Pancreas (tissue), 10 donors: ENCODE data around the gene NEDD4. TPM values are rescaled to one million over a fixed set of nuclear protein-coding genes. Genes with fewer than 3 reads are reported as not detected.

Experiments used
- ATAC-seq, 4 donors: fragments of 200-7000 bp; cut with Tn5 transposase; one replicate each; pipeline versions ENCODE4 v1.8.0 to v1.9.1; 2020; ENCODE audit warnings: mild to moderate bottlenecking in 4 of 4, moderate library complexity in 4 of 4
- DNase-seq, 6 donors: peaks; one replicate each; pipeline ENCODE4 v3.0.0-alpha.2; 2020
- FAIRE-seq: peaks from 2 replicates; lab custom pipeline; 2012; peaks lifted over from hg19 to GRCh38; lab: Jason Lieb, UNC
- H3K27ac ChIP-seq, 4 donors: fragments of 200-600 bp; sonication (generic); 1 replicate in 3 of 4; 2 replicates in 1 of 4; pipeline versions ENCODE4 v1.5.0 to v1.8.0; 2020
- H3K27me3 ChIP-seq, 4 donors: fragments of 200-600 bp; one replicate each; pipeline ENCODE4 v1.8.0; 2021
- H3K36me3 ChIP-seq, 3 donors: fragments of 200-600 bp; sonication (generic) in 1 of 3; one replicate each; pipeline versions ENCODE4 v1.5.0 to v1.8.0; 2020 to 2021
- H3K4me1 ChIP-seq, 3 donors: fragments of 200-600 bp; one replicate each; pipeline ENCODE4 v1.8.0; 2021
- H3K4me3 ChIP-seq, 4 donors: fragments of 200-600 bp; sonication (generic) in 2 of 4; one replicate each; pipeline versions ENCODE4 v1.5.0 to v1.8.0; 2020 to 2021
- H3K9me3 ChIP-seq, 4 donors: fragments of 200-600 bp; one replicate each; pipeline ENCODE4 v1.8.0; 2021
- WGBS, 2 donors: extraction: QIAGEN DNeasy Blood & Tissue Kit; methylation state at CpG; one replicate each; pipeline ENCODE4 v1.1.7; 2013; 5-methylcytosine and 5-hydroxymethylcytosine counted together
- intact Hi-C, 3 donors: fragments of 100-400 bp; cut with DNase I; formaldehyde crosslinking; loops; one replicate each; pipeline versions ENCODE4 v1.11.1 to v1.14.2; 2022
- polyA plus RNA-seq, 2 donors: library from polyadenylated mRNA; stranded (reverse); fragments of 200-250 nt; gene quantifications; one replicate each; pipeline ENCODE4 v1.2.3, GENCODE V29; 2013
- total RNA-seq, 6 donors: library from RNA; stranded (reverse); fragmentation: NEBNext Ultra II Directional in 4 of 6; extraction: Animal tissue kit (Norgen Biotek cat#: 25700) in 4 of 6; gene quantifications; one replicate each; pipeline versions ENCODE4 v1.2.1 to v1.2.4, GENCODE V29; 2021 to 2023
- TF ChIP-seq, protein P1 (sequence below), 4 donors: fragments of 200-600 bp; sonication (generic) in 3 of 4; IDR thresholded peaks; one replicate each; pipeline versions ENCODE4 v1.5.0 to v1.8.0; 2021; ENCODE audit warnings: antibody characterized with exemption in 4 of 4
- donor health status: healthy with polysubstance abuse.
- donor health status: DM: no; HTN: no; CAD: no; lungs with moderate emphysema.
- donor health status: DM: no; HTN: no; CAD: no.
- donor health status: control.
- donor health status: control.
- donor health status: Bipolar disorder and iron deficiency.
- donor health status: DM: yes; HTN: yes; CAD: no.
- donor health status: DM: no; HTN: no; CAD: no.
- donor health status: DM: no; HTN: no; CAD: no.
- donor health status: DM: yes; HTN: yes; CAD: no.

Gene NEDD4
- total RNA-seq (1 to 10 TPM; 3.8 to 9.5 (median 5.3) TPM), polyA plus RNA-seq (1 to 10 TPM; 1.4 TPM)

DNA sequence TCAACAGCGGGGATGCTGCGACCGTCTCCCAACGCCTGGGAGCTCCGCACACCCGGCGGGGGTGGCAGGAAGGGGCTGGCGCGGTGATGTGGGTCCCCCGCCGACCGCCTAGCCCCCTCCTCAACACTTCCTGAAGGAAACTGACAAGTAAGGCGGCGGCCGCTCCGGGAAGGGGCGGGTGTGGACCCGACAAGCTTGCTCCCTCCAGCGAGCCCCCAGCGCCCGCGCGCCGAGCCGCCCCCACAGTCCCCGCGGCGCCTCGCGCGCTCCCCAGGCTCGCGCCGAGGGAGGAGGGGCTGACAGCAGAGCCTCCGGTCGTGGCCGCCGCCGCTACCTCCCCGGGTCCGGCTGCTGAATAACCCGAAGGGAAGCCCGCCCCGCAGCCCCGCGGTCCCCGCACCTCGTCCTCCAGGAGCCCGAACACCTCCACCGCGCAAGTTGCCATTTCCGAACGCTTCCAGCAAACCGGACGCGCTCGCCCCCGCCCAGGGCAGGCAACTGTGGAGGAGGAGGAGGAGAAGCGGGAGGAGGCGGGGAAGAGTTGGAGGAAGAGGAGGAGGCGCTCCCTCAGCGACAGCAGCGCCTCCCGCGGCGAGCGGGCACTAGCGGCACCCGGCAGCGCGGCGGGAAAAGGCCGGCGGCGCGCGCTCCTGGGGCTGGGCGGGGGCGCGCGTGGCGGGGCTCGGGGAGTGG, at the start of gene NEDD4:
TSS of gene NEDD4 (minus strand) at position 502 of the 693 bp plus-strand sequence. CDS start at position 445, 57 bp downstream.
- intact Hi-C loops = no loop called here
- 0 to 1% methylated on average over 52 to 83 of the region's 83 CpGs for WGBS, 2 donors
- H3K4me1 ChIP-seq = peaks cover 0 to 12% (median 6%) of the 10 kb centered on the region in 3 donors
- peak within 1 kb of the TSS; percentile 62 to 87 (median 76) for H3K27ac ChIP-seq
- no peaks in the 10 kb centered on the region for H3K27me3 ChIP-seq
- FAIRE-seq (no peak), DNase-seq (peak; percentile 82 to 92 (median 86)), ATAC-seq (peak; percentile 96 to 97 (median 97))
- no peaks in the 10 kb centered on the region for H3K36me3 ChIP-seq
- TF ChIP-seq, protein P1, sequence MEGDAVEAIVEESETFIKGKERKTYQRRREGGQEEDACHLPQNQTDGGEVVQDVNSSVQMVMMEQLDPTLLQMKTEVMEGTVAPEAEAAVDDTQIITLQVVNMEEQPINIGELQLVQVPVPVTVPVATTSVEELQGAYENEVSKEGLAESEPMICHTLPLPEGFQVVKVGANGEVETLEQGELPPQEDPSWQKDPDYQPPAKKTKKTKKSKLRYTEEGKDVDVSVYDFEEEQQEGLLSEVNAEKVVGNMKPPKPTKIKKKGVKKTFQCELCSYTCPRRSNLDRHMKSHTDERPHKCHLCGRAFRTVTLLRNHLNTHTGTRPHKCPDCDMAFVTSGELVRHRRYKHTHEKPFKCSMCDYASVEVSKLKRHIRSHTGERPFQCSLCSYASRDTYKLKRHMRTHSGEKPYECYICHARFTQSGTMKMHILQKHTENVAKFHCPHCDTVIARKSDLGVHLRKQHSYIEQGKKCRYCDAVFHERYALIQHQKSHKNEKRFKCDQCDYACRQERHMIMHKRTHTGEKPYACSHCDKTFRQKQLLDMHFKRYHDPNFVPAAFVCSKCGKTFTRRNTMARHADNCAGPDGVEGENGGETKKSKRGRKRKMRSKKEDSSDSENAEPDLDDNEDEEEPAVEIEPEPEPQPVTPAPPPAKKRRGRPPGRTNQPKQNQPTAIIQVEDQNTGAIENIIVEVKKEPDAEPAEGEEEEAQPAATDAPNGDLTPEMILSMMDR (IDR thresholded peaks at IDR 0.05) = peak in 3 of 4 donors; percentile 14 to 41 (median 24)
- no peaks in the 10 kb centered on the region for H3K9me3 ChIP-seq
- peak within 1 kb of the TSS; percentile 82 to 98 (median 94) for H3K4me3 ChIP-seq

DNA sequence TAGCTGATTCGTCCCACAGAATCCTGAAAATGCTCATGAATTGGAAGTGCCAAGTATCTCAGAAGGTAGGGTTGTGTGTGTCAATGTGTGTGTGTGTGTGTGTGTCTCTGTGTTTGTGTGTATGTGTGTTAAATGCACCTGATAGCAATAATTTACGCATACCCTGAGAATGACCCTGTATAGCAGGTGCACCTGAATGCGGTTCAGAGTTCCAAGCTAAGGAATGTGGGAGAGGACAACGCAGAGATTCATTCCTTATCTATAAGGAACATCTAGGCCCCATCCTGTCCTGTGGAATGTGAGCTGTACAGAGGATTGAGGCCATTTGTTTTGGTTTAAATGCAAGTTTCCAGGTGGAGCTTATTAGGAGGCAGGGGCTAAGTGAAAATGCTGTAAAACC, 49.1 kb upstream of the NEDD4 start:
- no peaks in the 10 kb centered on the region for H3K27me3 ChIP-seq
- H3K36me3 ChIP-seq = no peaks in the 10 kb centered on the region
- TF ChIP-seq, protein P1 (IDR thresholded peaks at IDR 0.05) = no peak
- H3K9me3 ChIP-seq = no peaks in the 10 kb centered on the region
- intact Hi-C loops = no loop called here
- 61 to 69% methylated on average over 4 of the region's 4 CpGs for WGBS, 2 donors
- peaks cover 0 to 8% (median 4%) of the 10 kb centered on the region in 3 donors for H3K4me1 ChIP-seq
- no peak for DNase-seq
- H3K27ac ChIP-seq = no peak overlapping the region
- H3K4me3 ChIP-seq = no peak overlapping the region
- FAIRE-seq = no peak
- no peak for ATAC-seq

DNA sequence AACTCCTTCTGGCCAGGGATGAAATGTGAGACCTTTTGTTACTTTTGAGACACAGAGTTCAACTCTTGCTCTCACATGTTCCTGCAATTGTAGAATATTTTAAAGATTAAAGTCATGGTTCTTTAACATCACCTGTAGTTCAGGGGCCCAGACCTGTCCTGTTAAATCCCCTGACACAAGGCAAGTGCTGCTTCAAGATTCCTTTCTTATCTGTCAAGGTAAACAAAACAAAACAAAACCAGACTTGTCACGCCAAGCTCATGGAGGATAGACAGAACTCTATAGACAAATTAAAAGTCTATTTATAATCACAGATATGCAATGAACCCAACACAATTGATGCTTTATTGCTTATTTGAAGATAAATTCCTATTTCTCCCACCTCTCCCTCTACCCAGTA, 48.6 kb upstream of the NEDD4 start:
- no peak for FAIRE-seq
- TF ChIP-seq, protein P1 (IDR thresholded peaks at IDR 0.05) = no peak
- Histone ChIP-seq H3K36me3 (no peaks in the 10 kb centered on the region), H3K9me3 (no peaks in the 10 kb centered on the region), H3K27ac (no peak overlapping the region), H3K4me1 (peaks cover 0 to 8% (median 4%) of the 10 kb centered on the region in 3 donors), H3K27me3 (no peaks in the 10 kb centered on the region), H3K4me3 (no peak overlapping the region)
- no peak for DNase-seq
- WGBS, 2 donors = 54 to 55% methylated on average over 1 of the region's 1 CpG
- no peak for ATAC-seq
- intact Hi-C loops = no loop called here

DNA sequence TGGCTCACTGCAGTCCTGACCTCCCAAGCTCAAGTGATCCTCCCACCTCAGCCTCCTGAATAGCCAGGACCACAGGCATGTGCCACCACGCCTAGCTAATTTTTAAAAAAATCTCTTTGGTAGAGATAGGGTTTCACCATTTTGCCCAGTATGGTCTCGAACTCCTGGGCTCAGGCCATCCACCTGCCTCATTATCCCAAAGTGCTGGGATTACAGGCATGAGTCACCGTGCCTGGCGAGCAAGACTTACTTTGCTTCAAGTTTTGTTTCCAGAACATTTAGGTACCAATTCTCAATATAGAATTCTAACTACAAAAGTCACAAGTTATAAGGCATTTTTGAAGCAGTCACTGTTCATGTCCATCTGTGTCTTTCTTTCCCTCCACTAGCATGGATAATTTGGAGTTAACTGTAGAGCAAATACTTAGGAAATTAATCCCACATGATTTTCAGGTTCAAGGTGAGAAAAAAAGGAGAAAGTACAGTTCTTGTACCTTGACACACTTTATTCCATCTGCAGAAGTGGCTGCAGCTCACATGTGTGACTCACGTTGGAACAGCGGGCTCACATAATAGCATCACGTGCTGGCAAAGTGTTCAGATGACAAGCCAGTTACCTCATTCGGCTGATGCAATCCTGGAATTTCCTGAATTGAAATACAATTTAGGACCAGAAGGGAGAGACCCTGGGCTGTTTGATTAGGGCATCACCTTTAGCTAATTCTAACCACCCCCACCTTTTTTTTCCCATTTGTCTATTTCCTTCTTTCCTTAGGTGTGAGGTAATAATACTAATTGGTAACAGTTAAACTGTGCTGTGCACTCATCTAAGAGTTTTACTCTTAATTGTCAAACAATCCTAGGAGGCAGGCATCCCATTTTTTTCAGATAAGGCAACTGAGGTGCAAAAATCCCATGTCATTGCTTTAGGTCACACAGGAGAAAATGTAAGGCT, 46.9 kb upstream of the NEDD4 start:
- DNase-seq (peak in 4 of 6 donors; percentile 64 to 87 (median 67)), FAIRE-seq (no peak), ATAC-seq (peak; percentile 90 to 96 (median 94))
- TF ChIP-seq, protein P1 (IDR thresholded peaks at IDR 0.05) = no peak
- Histone ChIP-seq H3K4me1 (peaks cover 0 to 8% (median 4%) of the 10 kb centered on the region in 3 donors), H3K27ac (peak overlapping the region in 3 of 4 donors; percentile 27 to 76 (median 68)), H3K27me3 (no peaks in the 10 kb centered on the region), H3K9me3 (no peaks in the 10 kb centered on the region), H3K4me3 (no peak overlapping the region), H3K36me3 (no peaks in the 10 kb centered on the region)
- intact Hi-C loops = no loop called here
- 41 to 43% methylated on average over 8 of the region's 8 CpGs for WGBS, 2 donors
